GM23338 (cell line): ENCODE data around the gene RNF214. TPM values are rescaled to one million over a fixed set of nuclear protein-coding genes. Genes with fewer than 3 reads are reported as not detected.

Source experiments
- ATAC-seq: fragments of 200-7000 bp; cut with Tn5 transposase; 3 replicates; pipeline ENCODE4 v1.9.1; 2020
- DNase-seq: peaks from one replicate; pipeline ENCODE4 v3.0.0-alpha.2; 2015; ENCODE audit warnings: low spot score
- H2AFZ ChIP-seq: fragments of 200-600 bp; sonication (generic); 2 replicates; pipeline ENCODE4 v1.8.0; 2016; ENCODE audit warnings: antibody characterized with exemption, mild to moderate bottlenecking, moderate library complexity
- H3F3A ChIP-seq: fragments of 200-600 bp; sonication (generic); replicated peaks from 2 replicates; pipeline ENCODE4 v1.8.0; 2017; ENCODE audit warnings: antibody characterized with exemption, mixed run types, low read depth
- H3K27ac ChIP-seq: fragments of 200-600 bp; sonication (generic); 2 replicates; pipeline ENCODE4 v1.6.1; 2016; ENCODE audit warnings: low read depth
- H3K27me3 ChIP-seq: fragments of 200-600 bp; sonication (generic); 2 replicates; pipeline ENCODE4 v1.8.0; 2016; ENCODE audit warnings: mild to moderate bottlenecking, mixed run types, moderate library complexity; ENCODE audit not compliant: insufficient read depth
- H3K36me3 ChIP-seq: fragments of 200-600 bp; sonication (generic); 2 replicates; pipeline ENCODE4 v1.8.0; 2016; ENCODE audit warnings: mild to moderate bottlenecking; ENCODE audit not compliant: insufficient read depth
- H3K4me1 ChIP-seq: fragments of 200-600 bp; sonication (generic); 2 replicates; pipeline ENCODE4 v1.8.0; 2016; ENCODE audit warnings: mild to moderate bottlenecking, moderate library complexity; ENCODE audit not compliant: insufficient read depth
- H3K4me2 ChIP-seq: fragments of 200-600 bp; sonication (generic); 2 replicates; pipeline ENCODE4 v1.7.1; 2017; ENCODE audit warnings: mixed run types
- H3K4me3 ChIP-seq: fragments of 200-600 bp; sonication (generic); 2 replicates; pipeline ENCODE4 v1.6.1; 2016; ENCODE audit warnings: mixed run types
- H3K79me2 ChIP-seq: fragments of 200-600 bp; sonication (generic); replicated peaks from 2 replicates; pipeline ENCODE4 v1.8.0; 2017; ENCODE audit warnings: mild to moderate bottlenecking; ENCODE audit not compliant: insufficient read depth
- H3K9me2 ChIP-seq: fragments of 200-600 bp; sonication (generic); 2 replicates; pipeline ENCODE4 v1.8.0; 2017; ENCODE audit not compliant: insufficient read depth
- H4K20me1 ChIP-seq: fragments of 200-600 bp; sonication (generic); replicated peaks from 2 replicates; pipeline ENCODE4 v1.8.0; 2017; ENCODE audit warnings: mild to moderate bottlenecking; ENCODE audit not compliant: insufficient read depth
- H3K27ac Mint-ChIP-seq: 2 replicates; pipeline ENCODE4 v1.8.0; 2020; ENCODE audit warnings: inconsistent platforms, mild to moderate bottlenecking, moderate library complexity, mixed read lengths
- H3K27me3 Mint-ChIP-seq: 3 replicates; pipeline ENCODE4 v1.8.0; 2022; ENCODE audit warnings: low read depth, mild to moderate bottlenecking, moderate library complexity, mixed read lengths, inconsistent platforms; ENCODE audit not compliant: insufficient read depth, poor library complexity
- H3K36me3 Mint-ChIP-seq: 3 replicates; pipeline ENCODE4 v1.8.0; 2021; ENCODE audit warnings: low read depth, mild to moderate bottlenecking, inconsistent platforms, moderate library complexity, mixed read lengths
- H3K4me1 Mint-ChIP-seq: 3 replicates; pipeline ENCODE4 v1.8.0; 2020; ENCODE audit warnings: mild to moderate bottlenecking, inconsistent platforms, mixed read lengths
- H3K4me3 Mint-ChIP-seq: 3 replicates; pipeline ENCODE4 v1.8.0; 2021; ENCODE audit warnings: moderate library complexity, mild to moderate bottlenecking, inconsistent platforms, mixed read lengths
- H3K9me3 Mint-ChIP-seq: 3 replicates; pipeline ENCODE4 v1.8.0; 2020; ENCODE audit warnings: moderate library complexity, mild to moderate bottlenecking, inconsistent platforms, mixed read lengths
- CREB1 ChIP-seq: fragments of 250-450 bp; sonication (Bioruptor Pico); IDR thresholded peaks from 2 replicates; pipeline ENCODE4 v1.5.0; 2020; ENCODE audit warnings: low read depth, mild to moderate bottlenecking, moderate library complexity
- CTCF ChIP-seq, 2 experiments: fragments of 200-600 bp in 1 of 2; sonication (generic) in 1 of 2; conservative IDR thresholded peaks; 2 replicates each; pipeline versions ENCODE4 v1.5.1 to v1.6.1; 2016 to 2017; ENCODE audit warnings: antibody characterized with exemption in 2 of 2, low read depth in 2 of 2, mild to moderate bottlenecking in 2 of 2, moderate library complexity in 1 of 2
- ETS1 ChIP-seq: IDR thresholded peaks from 2 replicates; pipeline ENCODE4 v1.6.1; 2016; ENCODE audit warnings: antibody characterized with exemption
- EZH2 ChIP-seq: fragments of 200-600 bp; sonication (generic); IDR thresholded peaks from one replicate; pipeline ENCODE4 v1.8.0; 2017; ENCODE audit warnings: antibody characterized with exemption, mild to moderate bottlenecking, low read depth; ENCODE audit not compliant: unreplicated experiment
- EZH2phosphoT487 ChIP-seq: fragments of 200-600 bp; sonication (generic); IDR thresholded peaks from one replicate; pipeline ENCODE4 v1.8.1; 2018; ENCODE audit warnings: antibody characterized with exemption; ENCODE audit not compliant: unreplicated experiment
- JUNB ChIP-seq: IDR thresholded peaks from one replicate; pipeline ENCODE4 v1.6.1; 2016; ENCODE audit warnings: antibody characterized with exemption; ENCODE audit not compliant: unreplicated experiment
- POLR2AphosphoS5 ChIP-seq: IDR thresholded peaks from 2 replicates; pipeline ENCODE4 v1.6.1; 2016; ENCODE audit warnings: antibody characterized with exemption, low read depth
- STAT1 ChIP-seq: IDR thresholded peaks from one replicate; pipeline ENCODE4 v1.6.1; 2016; ENCODE audit warnings: antibody characterized with exemption; ENCODE audit not compliant: unreplicated experiment
- ZNF114 ChIP-seq: fragments of 250-450 bp; sonication (Bioruptor Pico); IDR thresholded peaks from 2 replicates; pipeline ENCODE4 v1.5.0; 2020; ENCODE audit warnings: mild to moderate bottlenecking, moderate library complexity
- ZNF331 ChIP-seq: fragments of 250-450 bp; sonication (Bioruptor Pico); IDR thresholded peaks from 2 replicates; pipeline ENCODE4 v1.5.0; 2020; ENCODE audit warnings: low read depth, mild to moderate bottlenecking, moderate library complexity
- ZNF462 ChIP-seq: fragments of 250-450 bp; sonication (Bioruptor Pico); IDR thresholded peaks from 2 replicates; pipeline ENCODE4 v1.5.0; 2020; ENCODE audit warnings: mild to moderate bottlenecking, moderate library complexity
- polyA plus RNA-seq: library from polyadenylated mRNA; unstranded; fragments of >200 nt; fragmentation: Nextera tagmentation; extraction: Ambion mirVana; gene quantifications from 2 replicates; pipeline ENCODE4 v1.2.1, GENCODE V29; 2016
- total RNA-seq: library from RNA; depleted of rRNA; stranded (reverse); fragments of >200 nt; shearing (Covaris generic); gene quantifications from 2 replicates; pipeline ENCODE4 v1.2.3, GENCODE V29; 2014

The RNF214 gene
- total and polyA plus RNA-seq, 2 experiments from 2014 or later, result 19.4 to 28.4 TPM

GRCh38 chr11:117286588-117286987 is 54.1 kb downstream of the RNF214 start:
- Histone ChIP-seq H2AFZ (no peak overlapping the region), H3K36me3 (peaks cover 7% of the 10 kb centered on the region; the same call in 1 of the 2 replicates), H3K27me3 (no peaks in the 10 kb centered on the region), H3K4me2 (no peak overlapping the region), H3K9me2 (no peaks in the 10 kb centered on the region), H3K27ac (no peak overlapping the region), H3K4me3 (no peak overlapping the region), H3K79me2 (no peaks in the 10 kb centered on the region), H4K20me1 (no peaks in the 10 kb centered on the region), H3F3A (no peaks in the 10 kb centered on the region), H3K4me1 (no peaks in the 10 kb centered on the region)
- no peak for ATAC-seq
- DNase-seq, result no peak
- H3K4me3 Mint-ChIP-seq, result no peak overlapping the region
- TF ChIP-seq CREB1 (no peak), ZNF114 (CRISPR knock-in tag) (no peak), STAT1 (no peak), POLR2AphosphoS5 (no peak), JUNB (no peak), ETS1 (no peak), EZH2 (no peak)
- H3K9me3 Mint-ChIP-seq, result no peaks in the 10 kb centered on the region
- peaks cover 6% of the 10 kb centered on the region for H3K27me3 Mint-ChIP-seq
- no peaks in the 10 kb centered on the region for H3K4me1 Mint-ChIP-seq
- no peak overlapping the region for H3K27ac Mint-ChIP-seq
- H3K36me3 Mint-ChIP-seq, result peaks cover 48% of the 10 kb centered on the region

- Mint-ChIP-seq H3K4me3 (no peak overlapping the region), H3K27ac (no peak overlapping the region), H3K36me3 (peaks cover 41% of the 10 kb centered on the region), H3K27me3 (peaks cover 6% of the 10 kb centered on the region), H3K4me1 (no peaks in the 10 kb centered on the region), H3K9me3 (no peaks in the 10 kb centered on the region)
- Histone ChIP-seq H3K36me3 (peaks cover 4% of the 10 kb centered on the region; the same call in 1 of the 2 replicates), H3K4me2 (no peak overlapping the region), H3K27me3 (no peaks in the 10 kb centered on the region), H2AFZ (no peak overlapping the region), H3F3A (no peaks in the 10 kb centered on the region), H3K79me2 (no peaks in the 10 kb centered on the region), H3K27ac (no peak overlapping the region), H3K4me1 (no peaks in the 10 kb centered on the region), H4K20me1 (no peaks in the 10 kb centered on the region), H3K9me2 (no peaks in the 10 kb centered on the region), H3K4me3 (no peak overlapping the region)
- ATAC-seq (no peak), DNase-seq (no peak)
- TF ChIP-seq EZH2phosphoT487 (no peak), CREB1 (no peak), ZNF462 (CRISPR knock-in tag) (no peak), EZH2 (no peak), JUNB (no peak), ZNF331 (CRISPR knock-in tag) (no peak), CTCF (conservative IDR thresholded peaks at IDR 0.05; ENCODE audit: low read depth in 2 of 2) (no peak), POLR2AphosphoS5 (no peak)
Measured at GRCh38 chr11:117287668-117288067, 55.2 kb downstream of the RNF214 start.
